Measurements from ENCODE around the gene TMEM174.
A peak's percentile ranks its signal among the peaks of the same experiment; 100 is the strongest.

TMEM174 gene

GRCh38 chr5:73198833-73199592, 26.0 kb downstream of the TMEM174 start:
- no peak overlapping the region for H3K27ac Mint-ChIP-seq
- no peaks in the 10 kb centered on the region for H3K36me3 Mint-ChIP-seq (ENCODE audit: low read depth)
- H3K9me3 Mint-ChIP-seq: no peaks in the 10 kb centered on the region

GRCh38 chr5:73199671-73200070, 26.7 kb downstream of the TMEM174 start:
- H3K36me3 Mint-ChIP-seq (ENCODE audit: low read depth): no peaks in the 10 kb centered on the region
- H3K27me3 Mint-ChIP-seq (ENCODE audit: low read depth): peaks cover 35% of the 10 kb centered on the region
- H3K9me3 Mint-ChIP-seq: no peaks in the 10 kb centered on the region
- H3K4me3 Mint-ChIP-seq: no peak overlapping the region
- H3K27ac Mint-ChIP-seq: no peak overlapping the region
- peaks cover 13% of the 10 kb centered on the region for H3K4me1 Mint-ChIP-seq
- no peak for TF ChIP-seq CTCF (IDR thresholded peaks at IDR 0.05; ENCODE audit: unreplicated experiment in 3 of 3)

More at GRCh38 chr5:73198833-73199592, 26.0 kb downstream of the TMEM174 start:
- no peak for TF ChIP-seq CTCF (IDR thresholded peaks at IDR 0.05; ENCODE audit: unreplicated experiment in 3 of 3)
- Mint-ChIP-seq H3K4me3 (no peak overlapping the region), H3K4me1 (peaks cover 8% of the 10 kb centered on the region), H3K27me3 (ENCODE audit: low read depth) (peaks cover 39% of the 10 kb centered on the region)

- no peak overlapping the region for H3K27ac Mint-ChIP-seq
- H3K27me3 Mint-ChIP-seq (ENCODE audit: low read depth): peaks cover 38% of the 10 kb centered on the region
- H3K36me3 Mint-ChIP-seq (ENCODE audit: low read depth): peaks cover 4% of the 10 kb centered on the region
- no peak overlapping the region for H3K4me3 Mint-ChIP-seq
- peaks cover 18% of the 10 kb centered on the region for H3K4me1 Mint-ChIP-seq
- H3K9me3 Mint-ChIP-seq: peaks cover 6% of the 10 kb centered on the region
- peak; percentile 58 to 80 (median 68) for TF ChIP-seq CTCF (IDR thresholded peaks at IDR 0.05; ENCODE audit: unreplicated experiment in 3 of 3)
Observed at GRCh38 chr5:73201547-73202513, 28.8 kb downstream of the TMEM174 start.

- H3K27ac Mint-ChIP-seq: peak overlapping the region in 2 of 3 experiments; percentile 37 to 39
- peak overlapping the region in 1 of 3 experiments; percentile 40 for H3K4me3 Mint-ChIP-seq
- H3K9me3 Mint-ChIP-seq: peaks cover 21% of the 10 kb centered on the region
- H3K4me1 Mint-ChIP-seq: peaks cover 18% of the 10 kb centered on the region
- TF ChIP-seq CTCF (IDR thresholded peaks at IDR 0.05; ENCODE audit: unreplicated experiment in 3 of 3): no peak
- peaks cover 4% of the 10 kb centered on the region for H3K36me3 Mint-ChIP-seq (ENCODE audit: low read depth)
- H3K27me3 Mint-ChIP-seq (ENCODE audit: low read depth): peaks cover 36% of the 10 kb centered on the region
Observed at GRCh38 chr5:73204332-73204731, 31.3 kb downstream of the TMEM174 start.

GRCh38 chr5:73204733-73205132, 31.7 kb downstream of the TMEM174 start:
- Mint-ChIP-seq H3K36me3 (ENCODE audit: low read depth) (peaks cover 7% of the 10 kb centered on the region), H3K27me3 (ENCODE audit: low read depth) (peaks cover 36% of the 10 kb centered on the region), H3K4me3 (no peak overlapping the region), H3K9me3 (peaks cover 24% of the 10 kb centered on the region), H3K4me1 (peaks cover 18% of the 10 kb centered on the region), H3K27ac (no peak overlapping the region)
- no peak for TF ChIP-seq CTCF (IDR thresholded peaks at IDR 0.05; ENCODE audit: unreplicated experiment in 3 of 3)
